ENCODE data around the gene GBGT1. TPM values are rescaled to one million over a fixed set of nuclear protein-coding genes. Genes with fewer than 3 reads are reported as not detected.
"Not testable (repeated sequence)": the region's sequence is repeated elsewhere in the genome, so short reads cannot be mapped to it uniquely, and the experiment has no call there.

GBGT1 gene
- total and polyA plus RNA-seq, 2 of the 4 experiments (the other 2 are of a cell fraction) = 1.8 to 3.2 TPM

GRCh38 chr9:133170716-133171115 lies 7.0 kb upstream of the GBGT1 start:
- 76% methylated on average over 2 of the region's 11 CpGs; no CpG with 5 or more reads in 1 of the 2 experiments for WGBS, 2 experiments (ENCODE audit: extremely low coverage in 2 of 2, insufficient read length in 1 of 2)
- Histone ChIP-seq H3K23ac (ENCODE audit: low read depth, low read length) (no peak overlapping the region), H3K9me1 (ENCODE audit: insufficient read depth, low read length) (no peaks in the 10 kb centered on the region), H3K4me1 (ENCODE audit: control insufficient read depth, insufficient read depth, low read length) (no peaks in the 10 kb centered on the region), H4K20me1 (ENCODE audit: insufficient read depth, low read length) (no peaks in the 10 kb centered on the region; the same call in 1 of the 2 replicates), H3K79me1 (ENCODE audit: low read depth in 1 of 2, low read length in 2 of 2) (no peaks in the 10 kb centered on the region), H2BK120ac (ENCODE audit: low read depth, low read length) (no peak overlapping the region), H3K14ac (replicated peaks; ENCODE audit: low read depth, low read length) (no peak overlapping the region), H3K4me2 (ENCODE audit: low read depth, low read length) (no peak overlapping the region), H3K9ac (ENCODE audit: low read depth, low read length) (no peak overlapping the region), H2BK15ac (ENCODE audit: low read depth, low read length) (no peak overlapping the region), H2BK20ac (ENCODE audit: low read depth, low read length) (no peak overlapping the region), H3K18ac (ENCODE audit: low read depth, low read length) (no peak overlapping the region), H4K91ac (ENCODE audit: insufficient read depth, low read depth, low read length) (no peak overlapping the region), H2AK9ac (replicated peaks; ENCODE audit: low read depth, low read length, poor library complexity) (no peak overlapping the region), H4K5ac (ENCODE audit: low read depth, low read length) (no peak overlapping the region), H3K56ac (ENCODE audit: extremely low read depth, insufficient read depth, low read length) (no peak overlapping the region), H3K36me3 (ENCODE audit: control insufficient read depth, insufficient read depth, low read length) (no peaks in the 10 kb centered on the region), H3K4ac (ENCODE audit: low read depth, low read length) (no peak overlapping the region), H3K9me3 (ENCODE audit: control insufficient read depth, insufficient read depth, low read length) (no peaks in the 10 kb centered on the region), H3K4me3 (ENCODE audit: insufficient read depth, low read depth, low read length) (no peak overlapping the region), H2AFZ (replicated peaks; ENCODE audit: low read length, poor library complexity) (no peak overlapping the region), H2BK5ac (ENCODE audit: low read depth, low read length, poor library complexity, severe bottlenecking) (no peak overlapping the region), H4K8ac (ENCODE audit: low read depth in 2 of 2, low read length in 2 of 2) (no peak overlapping the region), H3K27me3 (ENCODE audit: control insufficient read depth, insufficient read depth, low read length) (peaks cover 35% of the 10 kb centered on the region), H2AK5ac (ENCODE audit: low read depth, low read length) (no peak overlapping the region), H3K27ac (ENCODE audit: insufficient read depth, low read length) (no peak overlapping the region)
- DNase-seq (no peak), ATAC-seq (ENCODE audit: low read depth) (no peak)
- in situ Hi-C loops (cut with MboI; ENCODE audit: low sequenced_read_pairs) = no loop called here
- POLR2A ChIA-PET (ENCODE audit: unreplicated experiment) = no interaction called here
- intact Hi-C loops (cut with micrococcal nuclease) = no loop called here
- CTCF ChIA-PET = interaction anchor here (0.6 kb wide), 1 partner anchor 595 kb away, joined by 3 read pairs; no protein-coding TSS in a partner anchor
- BruUV-seq (replicated peaks) = no TSS peak
- TF ChIP-seq NFE2L2 (IDR thresholded peaks at IDR 0.05; ENCODE audit: low read depth, low read length) = no peak
- TF ChIP-seq CTCF (conservative IDR thresholded peaks at IDR 0.05; ENCODE audit: low read depth, low read length) = no peak
- no peak for TF ChIP-seq ELK1 (IDR thresholded peaks at IDR 0.05; ENCODE audit: borderline replicate concordance, low read depth, low read length)
- TF ChIP-seq CEBPB (IDR thresholded peaks at IDR 0.05; ENCODE audit: low read depth, low read length) = no peak
- TF ChIP-seq FOS (IDR thresholded peaks at IDR 0.05; ENCODE audit: low read depth, low read length) = no peak
- no peak for TF ChIP-seq BHLHE40 (IDR thresholded peaks at IDR 0.05; ENCODE audit: low read depth, low read length)
- dilution Hi-C loops (cut with HindIII; ENCODE audit: low sequenced_read_pairs, unreplicated experiment) = no loop called here

- H3K14ac ChIP-seq (replicated peaks; ENCODE audit: low read depth, low read length); H2BK120ac ChIP-seq (ENCODE audit: low read depth, low read length); H3K23ac ChIP-seq (ENCODE audit: low read depth, low read length); H3K4me3 ChIP-seq (ENCODE audit: insufficient read depth, low read depth, low read length); H3K9me3 ChIP-seq (ENCODE audit: control insufficient read depth, insufficient read depth, low read length); H3K9ac ChIP-seq (ENCODE audit: low read depth, low read length); H2AK9ac ChIP-seq (replicated peaks; ENCODE audit: low read depth, low read length, poor library complexity); H2AK5ac ChIP-seq (ENCODE audit: low read depth, low read length); CTCF ChIA-PET; ATAC-seq (ENCODE audit: low read depth); H2AFZ ChIP-seq (replicated peaks; ENCODE audit: low read length, poor library complexity); H3K9me1 ChIP-seq (ENCODE audit: insufficient read depth, low read length); H3K56ac ChIP-seq (ENCODE audit: extremely low read depth, insufficient read depth, low read length); POLR2A ChIA-PET (ENCODE audit: unreplicated experiment); H3K4me1 ChIP-seq (ENCODE audit: control insufficient read depth, insufficient read depth, low read length); DNase-seq; H3K4me2 ChIP-seq (ENCODE audit: low read depth, low read length); in situ Hi-C loops (cut with MboI; ENCODE audit: low sequenced_read_pairs); H4K5ac ChIP-seq (ENCODE audit: low read depth, low read length); dilution Hi-C loops (cut with HindIII; ENCODE audit: low sequenced_read_pairs, unreplicated experiment); H4K20me1 ChIP-seq (ENCODE audit: insufficient read depth, low read length); intact Hi-C loops (cut with micrococcal nuclease); H2BK5ac ChIP-seq (ENCODE audit: low read depth, low read length, poor library complexity, severe bottlenecking); H3K27ac ChIP-seq (ENCODE audit: insufficient read depth, low read length); H4K8ac ChIP-seq (ENCODE audit: low read depth in 2 of 2, low read length in 2 of 2); H2BK15ac ChIP-seq (ENCODE audit: low read depth, low read length); H3K4ac ChIP-seq (ENCODE audit: low read depth, low read length); H2BK20ac ChIP-seq (ENCODE audit: low read depth, low read length); H4K91ac ChIP-seq (ENCODE audit: insufficient read depth, low read depth, low read length); H3K18ac ChIP-seq (ENCODE audit: low read depth, low read length); H3K36me3 ChIP-seq (ENCODE audit: control insufficient read depth, insufficient read depth, low read length); BruUV-seq (replicated peaks); H3K79me1 ChIP-seq (ENCODE audit: low read depth in 1 of 2, low read length in 2 of 2): not testable (repeated sequence)
- WGBS, 2 experiments (ENCODE audit: extremely low coverage in 2 of 2, insufficient read length in 1 of 2) = 50% methylated on average over 2 of the region's 12 CpGs; no CpG with 5 or more reads in 1 of the 2 experiments
- H3K27me3 ChIP-seq (ENCODE audit: control insufficient read depth, insufficient read depth, low read length) = peaks cover 29% of the 10 kb centered on the region
These were observed 6.0 kb upstream of the GBGT1 start for GRCh38 chr9:133169687-133170086.
